ENCODE measurements around the gene OSTF1.

Gene OSTF1, protein sequence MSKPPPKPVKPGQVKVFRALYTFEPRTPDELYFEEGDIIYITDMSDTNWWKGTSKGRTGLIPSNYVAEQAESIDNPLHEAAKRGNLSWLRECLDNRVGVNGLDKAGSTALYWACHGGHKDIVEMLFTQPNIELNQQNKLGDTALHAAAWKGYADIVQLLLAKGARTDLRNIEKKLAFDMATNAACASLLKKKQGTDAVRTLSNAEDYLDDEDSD

GRCh38 chr9:75087824-75088645, at the start of gene OSTF1, which contains the start of gene NMRK1:
Gene OSTF1, plus strand, starts transcription at chr9:75088514. Its CDS starts 179 bp downstream, at chr9:75088693.
Gene NMRK1, minus strand, starts transcription at chr9:75088155. Its CDS starts 5,040 bp downstream, at chr9:75083115.
- peak; percentile 63 to 92 for DNase-seq

- DNase-seq, result no peak
Measured at GRCh38 chr9:75039009-75039408, 49.3 kb upstream of the OSTF1 start.

DNA sequence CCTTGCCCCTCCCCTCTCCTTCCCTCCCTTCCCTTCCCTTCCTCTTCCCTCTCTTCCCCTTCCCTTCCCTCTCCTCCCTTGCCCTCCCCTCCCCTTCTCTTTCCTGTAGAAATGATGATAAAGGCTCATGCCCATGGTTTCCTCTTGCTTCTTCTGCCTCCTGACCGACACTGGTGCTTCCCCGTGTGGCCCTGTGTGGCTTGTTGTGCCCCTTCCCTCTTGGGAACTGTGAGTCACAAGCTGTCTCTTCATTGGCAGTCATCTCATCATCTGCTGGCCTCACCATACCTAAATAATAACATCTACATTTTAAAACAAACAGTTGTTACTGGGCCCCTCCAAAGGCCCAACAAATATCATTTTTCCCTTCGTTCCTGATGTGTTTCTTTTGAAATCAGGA, 48.5 kb upstream of the OSTF1 start:
- DNase-seq, result no peak

DNA sequence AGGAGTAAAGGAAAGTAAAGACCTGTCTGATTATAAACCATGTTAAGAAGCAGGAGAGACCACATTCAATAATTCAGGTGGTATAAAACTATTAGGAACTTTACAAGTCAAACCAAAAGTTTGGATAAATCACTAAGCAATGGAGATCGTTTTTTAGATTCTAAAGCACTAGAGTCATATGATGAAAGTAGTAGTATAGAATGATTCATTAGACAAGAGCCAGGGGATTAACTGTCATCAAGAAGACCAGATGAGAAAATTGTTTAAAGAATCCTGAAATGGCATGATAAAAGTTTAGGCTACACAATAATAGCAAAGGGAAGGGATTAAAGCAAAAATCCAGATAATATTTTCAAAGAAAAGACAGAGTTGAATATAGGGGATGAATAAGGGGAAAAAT, 47.3 kb upstream of the OSTF1 start:
- DNase-seq, result no peak

GRCh38 chr9:75046725-75047345, 41.5 kb upstream of the OSTF1 start:
- peak in 1 of 2 experiments; percentile 47 for DNase-seq

DNA sequence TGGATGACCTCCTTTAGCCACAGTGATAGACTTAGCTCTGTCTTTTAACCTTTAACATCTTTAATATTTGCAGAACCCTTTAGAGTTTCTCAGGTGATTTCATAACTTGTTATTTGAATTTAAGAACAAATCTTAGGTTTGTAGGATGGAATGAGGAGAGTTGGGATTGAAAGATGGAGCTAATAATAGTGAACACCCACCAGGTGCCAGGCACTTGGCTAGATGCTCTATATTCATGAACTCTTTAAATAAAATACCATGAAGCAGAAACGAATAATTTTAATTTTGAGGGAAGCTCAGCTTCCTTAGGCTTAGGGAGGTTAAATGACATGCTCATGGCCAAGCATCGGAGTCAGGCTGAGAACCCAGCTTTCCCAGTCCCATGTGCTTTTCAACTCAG, 40.8 kb upstream of the OSTF1 start:
- no peak for DNase-seq

- DNase-seq, result no peak
Measured at GRCh38 chr9:75051285-75051684, 37.0 kb upstream of the OSTF1 start.

DNA sequence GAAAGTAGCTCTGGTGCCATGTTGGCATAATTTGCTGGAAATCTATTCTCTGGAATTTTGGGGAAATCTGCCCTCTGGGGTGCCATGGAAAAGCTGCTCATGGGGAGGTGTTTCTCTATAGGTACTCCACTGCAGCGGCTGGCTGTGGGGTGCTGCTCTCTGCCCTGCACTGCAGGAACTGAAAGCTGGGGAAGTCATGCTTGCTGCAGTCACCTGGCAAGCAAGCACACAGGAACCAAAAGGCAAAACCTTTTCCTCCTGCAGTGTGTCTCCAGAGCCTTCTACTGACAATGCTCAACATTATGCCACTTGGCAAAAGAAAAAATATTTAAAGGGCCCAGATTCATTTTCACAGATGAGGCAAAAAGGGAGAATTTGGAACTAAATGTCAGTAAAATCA, 34.4 kb upstream of the OSTF1 start:
- DNase-seq, result no peak

DNA sequence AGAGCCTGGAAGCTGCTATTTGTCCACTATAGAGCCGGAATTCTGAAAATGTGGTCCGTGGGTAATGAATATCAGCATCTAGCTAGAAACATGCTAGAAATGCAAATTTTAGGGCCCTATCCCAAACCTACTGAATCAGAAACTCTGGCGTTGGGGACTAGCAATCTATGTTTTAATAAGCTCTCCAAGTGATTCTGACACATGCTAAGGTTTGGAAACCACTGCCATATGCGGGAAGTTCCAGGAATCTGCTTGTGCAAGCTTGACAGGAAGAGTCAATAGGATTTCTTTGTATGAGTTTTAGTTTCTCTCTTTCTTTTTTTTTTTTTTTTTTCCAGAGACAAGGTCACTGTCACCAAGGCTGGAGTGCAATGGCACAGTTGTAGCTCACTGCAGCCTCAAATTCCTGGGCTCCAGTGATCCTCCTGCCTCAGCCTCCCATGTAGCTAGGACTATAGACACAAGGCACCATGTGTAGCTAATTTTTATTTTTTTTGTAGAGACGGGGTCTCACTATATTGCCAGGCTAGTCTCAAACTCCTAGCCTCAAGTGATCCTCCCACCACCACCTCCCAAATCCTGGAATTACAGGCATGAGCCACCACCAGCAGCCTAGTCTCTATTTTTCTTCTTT, 33.8 kb upstream of the OSTF1 start:
- DNase-seq, result no peak

DNA sequence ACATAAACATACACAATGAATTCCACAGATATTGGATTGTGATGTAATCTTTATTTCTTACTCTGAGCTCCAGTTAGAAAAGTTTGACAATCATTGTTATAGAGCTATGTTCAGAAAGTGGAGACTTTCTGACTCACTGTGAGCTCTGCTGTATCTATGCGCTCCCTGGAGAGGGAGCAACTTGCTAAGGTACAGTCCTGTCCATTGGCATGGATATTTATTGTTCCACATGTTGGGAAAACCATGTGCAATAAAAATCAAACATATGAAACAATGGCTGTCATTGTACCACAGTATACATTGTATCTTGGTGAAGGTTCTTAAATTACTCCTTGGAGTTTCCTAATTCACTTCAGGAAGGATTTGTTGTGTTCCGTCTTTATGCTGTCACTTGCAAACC, 27.1 kb upstream of the OSTF1 start:
- no peak for DNase-seq

GRCh38 chr9:75063556-75064305, 24.6 kb upstream of the OSTF1 start:
- no peak for DNase-seq

DNA sequence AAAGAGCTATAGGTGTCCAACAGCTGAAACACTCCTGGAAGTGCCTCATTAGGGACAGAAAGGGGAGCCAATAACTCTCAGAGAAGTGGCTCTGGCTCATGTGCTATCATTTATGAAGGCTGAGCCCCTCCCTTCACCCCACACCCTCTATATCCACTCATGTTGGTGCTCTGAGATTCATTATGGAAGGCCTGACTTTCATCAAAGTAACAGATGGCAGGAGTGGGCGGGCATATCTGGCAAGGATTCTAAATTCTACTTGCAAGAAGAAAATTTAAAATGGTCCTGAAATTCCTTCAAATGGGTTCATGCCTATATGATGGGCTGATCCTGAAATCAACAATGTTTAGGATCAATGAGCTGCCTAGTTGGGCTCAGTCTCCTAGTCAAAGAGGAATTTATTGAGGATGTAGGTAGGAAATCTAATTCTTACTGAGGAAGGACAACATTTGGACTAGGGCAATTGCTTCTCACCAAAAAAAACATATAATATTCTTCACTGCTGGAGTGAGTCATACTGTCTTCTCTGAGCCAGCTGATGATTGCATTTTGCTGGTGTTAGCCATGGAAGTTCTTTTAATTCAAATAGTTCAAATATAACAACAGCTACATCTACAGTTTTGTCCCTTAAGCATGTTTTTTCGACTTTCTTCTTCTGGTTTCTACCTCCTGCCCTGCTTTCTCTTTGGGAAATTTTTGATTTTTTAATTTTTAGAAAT, 23.8 kb upstream of the OSTF1 start:
- peak in 1 of 2 experiments; percentile 45 for DNase-seq

DNA sequence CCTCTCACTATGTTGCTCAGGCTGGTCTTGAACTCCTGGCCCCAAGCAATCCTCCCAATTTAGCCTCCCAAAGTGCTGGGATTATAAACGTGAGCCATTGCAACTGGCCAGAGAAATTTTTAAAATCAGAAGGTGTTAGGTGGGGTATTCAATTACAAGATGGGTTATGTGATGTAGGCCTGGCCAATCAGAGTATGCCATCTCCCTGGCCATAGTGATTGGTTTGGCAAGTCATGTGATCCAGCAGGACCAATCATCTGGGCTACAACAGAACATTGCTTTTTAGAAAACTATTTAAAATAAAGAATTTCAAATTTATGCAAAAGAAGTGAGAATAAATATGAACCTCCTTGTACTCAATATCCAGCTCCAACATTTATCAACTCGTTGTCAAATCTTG, 22.8 kb upstream of the OSTF1 start:
- no peak for DNase-seq

- DNase-seq, result no peak
Measured at GRCh38 chr9:75067894-75068293, 20.4 kb upstream of the OSTF1 start.

- no peak for DNase-seq
Measured at GRCh38 chr9:75069171-75069570, 19.1 kb upstream of the OSTF1 start.

DNA sequence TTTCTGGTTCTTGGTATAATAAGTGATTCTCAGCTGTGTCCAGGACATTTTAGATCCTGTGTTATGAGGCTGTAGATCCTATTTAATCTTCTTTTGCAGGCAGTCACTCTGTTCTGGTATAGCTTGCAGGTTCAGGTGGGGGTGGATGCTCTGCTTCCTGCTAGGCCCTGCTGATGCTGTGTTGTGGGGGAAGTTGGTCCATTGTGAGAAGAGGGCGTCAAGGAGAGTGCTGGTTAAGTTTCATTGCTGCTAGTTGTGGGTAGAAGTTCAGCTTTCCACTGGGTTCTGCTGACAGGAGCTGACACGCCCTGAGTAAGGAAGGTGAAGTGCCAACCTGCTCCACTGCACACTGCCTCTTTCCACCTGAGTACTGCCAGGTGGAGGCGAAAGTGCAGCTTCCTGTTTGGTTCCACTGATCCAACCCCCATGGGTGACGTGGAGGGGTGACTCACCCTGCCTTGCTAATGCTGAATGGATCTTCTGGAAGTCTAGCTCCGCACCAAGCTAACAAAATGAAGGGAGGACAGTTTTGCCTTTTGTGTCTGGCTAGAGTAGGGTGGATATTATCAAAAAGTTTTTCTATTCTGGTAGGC, 16.7 kb upstream of the OSTF1 start:
- DNase-seq, result no peak

GRCh38 chr9:75072895-75073294, 15.4 kb upstream of the OSTF1 start:
- DNase-seq, result no peak

DNA sequence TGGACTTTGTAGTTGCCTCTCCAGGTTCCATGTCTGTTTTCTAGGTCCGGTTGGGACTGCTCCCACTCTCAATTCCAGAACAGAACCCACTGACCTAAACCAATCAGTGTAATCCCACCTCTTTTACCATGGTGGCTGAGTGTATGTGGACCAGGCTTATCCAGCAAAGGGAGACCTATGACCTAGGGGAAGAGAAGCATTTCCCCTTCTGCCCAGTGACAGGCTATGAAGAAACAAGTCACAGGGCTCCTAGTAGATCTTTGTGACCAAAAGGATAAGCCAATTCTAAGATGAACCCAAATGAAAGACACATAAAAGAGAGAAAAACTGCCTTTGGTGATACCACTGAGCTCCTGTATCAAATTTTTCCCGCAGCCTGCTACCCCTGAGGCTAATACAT, 6.7 kb upstream of the OSTF1 start:
- no peak for DNase-seq

- DNase-seq, result no peak
Measured at GRCh38 chr9:75083188-75083970, 4.9 kb upstream of the OSTF1 start.

DNA sequence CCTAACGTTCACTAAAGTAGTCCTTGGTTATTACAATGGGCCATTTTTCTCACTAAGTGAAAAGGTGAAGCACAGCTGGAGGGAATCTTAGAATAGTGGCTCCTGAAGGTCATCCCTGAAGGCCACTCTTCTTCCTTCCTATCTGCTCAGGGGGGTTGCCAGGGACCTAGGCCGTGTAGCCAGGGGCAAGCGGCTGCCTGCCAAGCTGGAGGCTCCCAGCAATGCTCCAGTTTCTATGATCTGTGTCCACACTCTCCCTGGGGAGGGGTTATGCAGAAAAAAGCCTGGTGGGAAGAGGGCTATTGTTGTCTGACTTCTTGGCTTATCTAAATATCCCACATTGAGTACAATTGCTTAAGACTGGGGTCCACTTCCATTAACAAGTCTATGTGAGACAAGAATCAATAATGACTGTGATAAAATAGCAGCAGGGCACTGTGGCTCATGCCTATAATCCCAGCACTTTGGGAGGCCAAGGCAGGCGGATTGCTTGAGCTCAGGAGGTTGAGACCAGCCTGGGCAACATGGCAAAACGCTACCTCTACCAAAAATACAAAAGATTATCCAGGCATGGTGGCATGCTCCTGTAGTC, 4.1 kb upstream of the OSTF1 start:
- no peak for DNase-seq

Data from NCI-H446 (cell line).